ENCODE results near the gene SLC25A11.
"Not testable (repeated sequence)": the region's sequence is repeated elsewhere in the genome, so short reads cannot be mapped to it uniquely, and the experiment has no call there.

Gene SLC25A11

DNA sequence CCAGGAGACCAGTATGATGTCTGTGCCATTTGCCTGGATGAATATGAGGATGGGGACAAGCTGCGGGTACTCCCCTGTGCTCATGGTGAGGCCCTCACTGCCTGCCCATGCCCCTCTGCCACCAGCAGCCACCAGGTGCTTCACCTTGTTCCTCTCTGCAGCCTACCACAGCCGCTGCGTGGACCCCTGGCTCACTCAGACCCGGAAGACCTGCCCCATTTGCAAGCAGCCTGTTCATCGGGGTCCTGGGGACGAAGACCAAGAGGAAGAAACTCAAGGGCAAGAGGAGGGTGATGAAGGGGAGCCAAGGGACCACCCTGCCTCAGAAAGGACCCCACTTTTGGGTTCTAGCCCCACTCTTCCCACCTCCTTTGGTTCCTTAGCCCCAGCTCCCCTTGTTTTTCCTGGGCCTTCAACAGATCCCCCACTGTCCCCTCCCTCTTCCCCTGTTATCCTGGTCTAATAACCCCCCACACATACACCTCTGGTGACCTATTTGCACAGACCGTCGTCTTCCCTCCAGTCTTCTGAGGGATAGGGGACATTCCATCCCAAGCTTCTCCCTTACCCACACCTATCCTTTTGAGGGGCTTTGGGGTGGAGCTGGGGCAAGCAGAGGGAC is 4.8 kb upstream of the SLC25A11 start:
- peak in 1 of 5 experiments; percentile 55 for DNase-seq

DNA sequence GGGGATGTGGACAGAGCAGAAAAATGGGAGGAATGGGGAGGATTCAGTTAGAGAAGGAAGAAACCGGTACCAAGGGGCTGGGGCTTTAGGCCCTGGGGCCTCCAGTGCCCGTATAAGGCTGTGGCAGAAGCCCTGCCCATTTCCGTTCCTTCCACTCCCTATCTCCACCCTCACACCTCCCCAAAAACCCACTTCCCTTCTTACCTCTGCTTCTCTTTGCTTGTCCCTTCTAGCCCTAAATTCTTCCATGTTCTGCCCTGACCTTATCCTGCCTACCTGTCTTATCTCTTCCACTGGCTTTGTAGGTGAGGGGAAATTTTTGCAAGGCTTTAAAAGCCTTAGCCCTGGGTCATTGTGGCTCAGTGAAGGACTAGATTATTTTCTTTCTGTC is 4.3 kb upstream of the SLC25A11 start:
- peak in 3 of 5 experiments; percentile 47 to 90 (median 62) for DNase-seq

DNA sequence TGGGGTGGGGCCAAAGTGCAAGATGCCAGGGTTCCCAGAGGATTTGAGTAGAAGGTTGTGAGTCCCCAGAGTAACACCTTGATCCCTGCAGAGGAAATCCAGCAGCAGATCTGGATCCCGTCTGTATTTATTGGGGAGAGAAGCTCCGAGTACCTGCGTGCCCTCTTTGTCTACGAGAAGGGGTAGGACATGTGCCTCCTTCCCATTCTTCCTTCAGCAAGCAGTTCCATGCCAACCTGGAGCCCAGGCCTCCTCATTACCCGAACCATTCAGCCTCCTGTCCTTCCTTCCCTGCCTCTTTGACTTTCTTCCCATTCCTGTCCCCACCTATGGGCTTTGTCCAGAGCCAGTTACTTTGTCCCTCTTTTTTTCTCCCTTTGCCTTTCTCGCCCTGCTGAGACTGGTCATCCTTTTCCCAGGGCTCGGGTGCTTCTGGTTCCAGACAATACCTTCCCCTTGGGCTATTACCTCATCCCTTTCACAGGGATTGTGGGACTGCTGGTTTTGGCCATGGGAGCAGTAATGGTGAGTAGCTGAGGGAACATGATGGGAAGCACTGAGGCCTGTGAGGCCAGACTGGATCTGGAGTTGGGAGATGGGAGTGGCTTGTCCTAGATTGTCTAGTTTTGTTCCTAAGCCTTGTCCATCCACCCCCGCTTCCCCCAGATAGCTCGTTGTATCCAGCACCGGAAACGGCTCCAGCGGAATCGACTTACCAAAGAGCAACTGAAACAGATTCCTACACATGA is 3.1 kb upstream of the SLC25A11 start:
- no peak for DNase-seq

DNA sequence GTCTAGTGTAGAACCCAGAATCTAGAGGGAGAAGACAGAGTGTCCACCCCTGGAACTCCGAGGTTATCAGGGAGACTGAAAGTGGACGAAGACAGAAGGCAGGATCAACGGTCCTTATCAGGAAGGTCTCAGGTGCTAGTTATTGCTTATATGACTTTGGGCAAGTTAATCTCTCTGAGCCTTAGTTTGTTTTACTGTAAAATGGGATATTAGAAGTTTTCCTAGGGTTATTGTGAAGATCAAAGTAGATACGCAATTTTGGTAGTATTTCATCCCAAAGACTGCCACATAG is 1.4 kb upstream of the SLC25A11 start:
- DNase-seq: no peak

DNA sequence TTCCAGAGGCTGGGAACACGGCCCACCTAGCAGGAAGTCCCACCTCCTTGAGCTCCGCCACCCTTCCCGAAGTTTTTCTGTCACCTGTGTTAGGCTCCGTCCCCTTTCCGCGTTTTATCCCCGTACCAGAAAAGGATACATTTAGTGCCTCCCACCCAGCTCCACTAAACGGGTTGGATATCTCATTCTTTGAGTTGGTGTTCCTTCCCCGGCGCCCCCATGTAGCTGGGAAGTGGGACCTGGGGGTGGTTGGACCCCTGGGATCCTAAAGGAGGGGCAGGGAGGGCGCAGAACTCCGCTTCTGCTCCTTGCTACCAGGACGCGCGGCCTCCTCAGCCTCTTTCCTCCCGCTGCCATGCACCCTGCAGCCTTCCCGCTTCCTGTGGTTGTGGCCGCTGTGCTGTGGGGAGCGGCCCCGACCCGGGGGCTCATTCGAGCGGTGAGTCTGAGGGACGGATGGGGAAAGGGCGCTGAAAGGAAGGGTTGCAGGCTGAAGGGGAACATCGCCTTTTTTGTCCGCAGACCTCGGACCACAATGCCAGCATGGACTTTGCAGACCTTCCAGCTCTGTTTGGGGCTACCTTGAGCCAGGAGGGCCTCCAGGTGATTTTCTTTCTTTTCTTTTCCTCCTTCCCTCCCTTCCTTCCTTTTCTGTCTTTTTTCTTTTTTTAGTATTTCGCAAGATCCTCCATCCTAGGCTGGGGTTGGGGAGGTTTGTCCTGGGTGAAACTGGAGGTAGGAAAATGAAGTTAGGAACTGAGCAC is 891 bp upstream of the SLC25A11 start:
- peak in 3 of 5 experiments; percentile 36 to 70 (median 43) for DNase-seq

DNA sequence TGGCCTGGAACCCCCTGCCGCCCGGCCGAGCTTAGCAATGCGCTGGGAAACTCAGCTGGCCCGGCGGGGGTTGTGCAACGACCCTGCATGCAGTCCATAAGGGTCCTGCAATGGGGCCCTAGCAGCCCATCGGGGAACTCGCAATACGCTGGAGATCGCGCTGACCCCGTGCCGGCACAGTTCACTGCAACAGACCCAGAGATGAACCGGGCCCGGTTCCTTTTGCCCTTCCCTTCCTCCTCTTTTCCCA is 375 bp downstream of the SLC25A11 start:
- DNase-seq: no peak

DNA sequence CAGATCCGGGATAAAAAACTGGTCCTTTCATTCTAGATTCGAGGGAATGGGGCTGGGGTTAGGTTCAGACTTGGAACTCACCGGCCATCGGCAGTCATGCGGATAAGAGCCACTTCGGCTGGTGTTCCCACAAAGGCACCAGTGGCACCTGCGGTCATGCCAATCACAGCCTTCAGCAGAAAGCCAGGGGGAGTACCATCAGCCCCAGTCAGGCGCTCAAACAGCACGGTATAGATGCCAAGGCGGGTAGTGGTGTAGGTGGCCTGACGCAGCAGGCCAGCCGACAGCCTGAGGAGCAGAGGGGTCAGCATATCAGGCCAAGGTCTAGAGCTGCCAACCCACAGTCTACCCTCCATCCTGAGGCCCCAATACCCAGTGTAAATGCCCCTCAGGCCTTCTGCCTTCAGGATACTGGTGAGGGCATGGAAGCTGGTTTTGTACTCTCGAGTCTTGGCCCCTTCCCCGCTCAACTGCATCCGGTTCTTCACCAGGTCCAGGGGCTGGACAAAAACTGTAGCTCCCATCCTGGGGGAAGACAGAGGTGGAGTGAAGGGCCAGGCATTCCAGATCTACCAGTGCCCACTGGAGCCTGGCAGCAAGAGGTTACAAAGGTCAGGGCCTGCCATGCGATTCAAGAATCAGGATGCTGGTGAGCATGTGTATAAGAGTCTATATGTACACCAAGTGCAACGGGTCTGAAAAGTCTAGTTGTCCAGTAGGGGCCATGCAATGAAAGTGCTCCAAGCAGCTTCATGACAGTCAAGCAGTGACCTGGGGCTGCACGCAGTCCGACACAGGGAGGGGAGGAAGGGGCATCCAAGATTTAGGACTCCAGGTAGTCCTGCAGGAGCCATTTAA is 929 bp downstream of the SLC25A11 start:
- DNase-seq: no peak

DNA sequence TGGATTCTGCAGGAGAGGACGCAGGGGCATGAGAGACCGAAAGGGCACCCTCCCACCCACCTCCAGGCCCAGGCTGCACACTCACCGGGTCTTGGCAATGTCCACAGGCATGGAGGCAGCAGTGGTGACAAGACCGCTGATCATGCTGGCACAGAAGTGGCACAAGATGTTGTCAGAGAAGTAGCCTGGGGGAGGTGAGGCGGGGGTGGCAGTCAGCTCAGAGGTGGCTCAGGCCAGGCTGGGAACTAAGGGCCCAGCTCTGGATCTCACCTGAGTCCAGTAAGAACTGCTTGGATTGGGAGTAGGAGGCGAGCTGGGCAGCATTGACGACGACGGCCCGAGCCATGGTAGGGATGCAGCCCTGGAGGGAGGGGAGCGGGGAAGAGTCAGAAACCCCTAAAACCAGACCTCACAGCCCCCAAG is 1.8 kb downstream of the SLC25A11 start:
- no peak for DNase-seq

DNA sequence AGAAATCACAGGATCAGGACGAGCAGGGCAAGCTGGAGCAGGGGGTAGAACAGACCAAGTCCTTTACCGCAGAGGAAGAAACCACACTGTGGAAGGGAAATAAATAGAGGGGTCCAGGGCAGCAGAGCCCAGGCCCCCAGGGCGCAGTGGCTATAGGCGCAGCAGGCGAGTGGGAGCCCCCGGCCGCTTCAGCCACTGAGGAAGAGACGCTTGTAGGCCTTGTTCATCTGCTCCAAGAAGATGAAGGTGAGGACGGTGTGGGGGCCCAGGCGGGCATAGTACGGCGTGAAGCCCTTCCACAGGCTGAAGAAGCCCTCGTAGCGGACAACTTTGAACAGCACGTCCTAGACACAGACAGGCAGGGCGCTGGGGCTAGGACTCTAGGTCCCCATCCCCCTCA is 2.3 kb downstream of the SLC25A11 start:
- no peak for DNase-seq

DNA sequence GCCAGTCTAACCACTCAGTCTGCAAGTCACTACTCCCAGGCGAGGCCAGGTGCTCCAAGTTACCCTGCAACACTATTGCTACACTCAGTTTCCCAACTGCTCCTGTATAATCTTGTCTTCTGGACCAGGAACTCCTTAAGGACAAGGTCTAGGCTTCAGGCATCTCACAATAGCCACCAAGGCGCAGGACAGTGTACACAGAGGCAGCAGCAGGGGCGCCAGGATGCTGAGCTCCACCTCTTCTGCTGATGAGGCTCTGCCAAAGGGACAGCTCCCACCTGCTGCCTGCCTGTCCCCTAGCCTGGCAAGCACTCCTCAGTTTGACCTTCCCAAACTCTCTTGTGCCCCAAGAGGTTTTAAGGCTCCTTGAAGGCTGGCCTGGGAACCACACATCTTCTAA is 3.4 kb downstream of the SLC25A11 start:
- no peak for DNase-seq

DNA sequence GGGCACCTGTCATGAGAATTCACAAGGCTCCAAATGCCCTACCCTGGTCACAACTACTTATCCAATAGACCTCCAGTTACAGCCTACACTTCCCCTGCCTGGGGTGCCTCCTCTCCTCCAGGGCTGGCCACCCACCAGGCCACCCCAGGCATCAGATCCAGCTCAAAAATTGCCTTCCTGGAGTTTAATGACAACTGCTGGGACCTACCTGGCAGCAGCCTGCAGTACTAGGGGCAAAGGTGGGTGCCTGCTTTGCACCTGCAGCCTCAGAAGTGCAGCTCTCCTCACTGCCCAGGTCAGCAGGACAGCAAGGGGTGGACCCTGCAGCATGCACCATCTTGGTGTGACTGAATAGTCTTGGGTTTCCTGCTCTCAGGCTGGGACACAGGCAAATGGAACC is 4.2 kb downstream of the SLC25A11 start:
- DNase-seq: no peak

DNA sequence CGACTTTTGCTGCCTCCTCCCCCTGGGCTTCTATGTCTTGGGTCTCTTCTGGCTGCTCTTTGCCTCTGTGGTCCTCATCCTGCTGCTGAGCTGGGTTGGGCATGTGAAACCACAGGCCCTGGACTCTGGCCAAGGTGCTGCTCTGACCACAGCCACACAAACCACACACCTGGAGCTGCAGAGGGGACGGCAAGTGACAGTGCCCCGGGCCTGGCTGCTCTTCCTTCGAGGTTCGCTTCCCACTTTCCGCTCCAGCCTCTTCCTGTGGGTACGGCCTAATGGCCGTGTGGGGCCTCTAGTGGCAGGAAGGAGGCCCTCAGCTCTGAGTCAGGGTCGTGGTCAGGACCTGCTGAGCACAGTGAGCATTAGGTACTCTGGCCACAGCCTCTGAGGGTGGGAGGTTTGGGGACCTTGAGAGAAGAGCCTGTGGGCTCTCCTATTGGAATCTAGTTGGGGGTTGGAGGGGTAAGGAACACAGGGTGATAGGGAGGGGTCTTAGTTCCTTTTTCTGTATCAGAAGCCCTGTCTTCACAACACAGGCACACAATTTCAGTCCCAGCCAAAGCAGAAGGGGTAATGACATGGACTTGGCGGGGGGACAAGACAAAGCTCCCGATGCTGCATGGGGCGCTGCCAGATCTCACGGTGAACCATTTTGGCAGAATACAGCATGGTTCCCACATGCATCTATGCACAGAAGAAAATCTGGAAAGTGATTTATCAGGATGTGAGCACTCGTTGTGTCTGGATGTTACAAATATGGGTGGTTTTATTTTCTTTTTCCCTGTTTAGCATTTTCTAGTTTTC is 5.5 kb downstream of the SLC25A11 start:
- peak in 1 of 5 experiments; percentile 20 for DNase-seq

DNA sequence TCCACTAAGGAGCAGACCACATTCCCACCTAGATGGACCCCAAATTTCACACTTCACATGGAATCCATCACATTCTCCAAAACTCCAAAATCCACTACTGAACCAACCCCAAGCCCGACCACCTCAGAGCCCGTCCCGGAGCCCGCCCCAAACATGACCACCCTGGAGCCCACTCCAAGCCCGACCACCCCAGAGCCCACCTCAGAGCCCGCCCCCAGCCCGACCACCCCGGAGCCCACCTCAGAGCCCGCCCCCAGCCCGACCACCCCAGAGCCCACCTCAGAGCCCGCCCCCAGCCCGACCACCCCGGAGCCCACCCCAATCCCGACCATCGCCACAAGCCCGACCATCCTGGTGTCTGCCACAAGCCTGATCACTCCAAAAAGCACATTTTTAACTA is 6.2 kb downstream of the SLC25A11 start:
- DNase-seq: no peak

DNA sequence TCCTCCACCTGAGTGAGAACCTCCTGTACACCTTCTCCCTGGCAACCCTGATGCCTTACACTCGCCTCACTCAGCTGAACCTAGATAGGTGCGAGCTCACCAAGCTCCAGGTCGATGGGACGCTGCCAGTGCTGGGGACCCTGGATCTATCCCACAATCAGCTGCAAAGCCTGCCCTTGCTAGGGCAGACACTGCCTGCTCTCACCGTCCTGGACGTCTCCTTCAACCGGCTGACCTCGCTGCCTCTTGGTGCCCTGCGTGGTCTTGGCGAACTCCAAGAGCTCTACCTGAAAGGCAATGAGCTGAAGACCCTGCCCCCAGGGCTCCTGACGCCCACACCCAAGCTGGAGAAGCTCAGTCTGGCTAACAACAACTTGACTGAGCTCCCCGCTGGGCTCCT is 7.1 kb downstream of the SLC25A11 start:
- DNase-seq: no peak

DNA sequence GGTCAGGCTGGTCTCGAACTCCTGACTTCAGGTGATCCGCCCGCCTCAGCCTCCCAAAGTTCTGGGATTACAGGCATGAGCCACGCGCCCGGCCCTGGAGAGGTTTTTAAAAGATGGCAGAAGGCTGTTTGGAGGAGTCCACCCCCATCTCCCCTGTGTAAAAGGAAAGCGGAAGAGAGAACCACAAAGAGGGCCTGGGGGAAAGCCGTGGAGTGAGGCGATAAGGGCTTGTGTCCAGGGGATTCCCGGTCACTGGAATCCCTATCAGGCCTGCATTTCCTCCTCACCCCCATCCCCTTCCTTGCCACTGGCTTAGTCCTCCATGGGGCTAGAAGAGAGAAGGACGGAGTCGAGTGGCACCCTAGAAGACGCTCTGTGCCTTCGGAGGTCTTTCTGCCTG is 7.9 kb downstream of the SLC25A11 start, which contains the start of gene GP1BA:
Gene GP1BA, plus strand, starts transcription at position 315 of the 400 bp plus-strand sequence. CDS start 328 bp downstream, outside the sequence.
- DNase-seq: no peak

DNA sequence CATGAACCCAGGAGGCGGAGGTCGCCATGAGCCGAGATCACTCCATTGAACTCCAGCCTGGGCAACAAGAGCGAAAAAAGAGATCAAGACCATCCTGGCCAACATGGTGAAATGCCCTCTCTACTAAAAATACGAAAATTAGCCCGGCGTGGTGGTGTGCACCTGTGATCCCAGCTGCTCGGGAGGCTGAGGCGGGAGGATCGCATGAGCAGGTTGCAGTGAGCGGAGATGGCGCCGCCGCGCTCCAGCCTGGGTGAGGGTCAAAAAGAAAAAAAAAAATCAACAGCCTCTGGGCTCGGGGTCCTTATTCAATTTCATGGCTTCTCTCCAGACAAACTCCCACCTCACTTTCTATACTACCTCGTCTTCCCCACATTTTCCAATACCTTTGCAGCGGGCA is 11.0 kb downstream of the SLC25A11 start:
- DNase-seq: no peak

DNA sequence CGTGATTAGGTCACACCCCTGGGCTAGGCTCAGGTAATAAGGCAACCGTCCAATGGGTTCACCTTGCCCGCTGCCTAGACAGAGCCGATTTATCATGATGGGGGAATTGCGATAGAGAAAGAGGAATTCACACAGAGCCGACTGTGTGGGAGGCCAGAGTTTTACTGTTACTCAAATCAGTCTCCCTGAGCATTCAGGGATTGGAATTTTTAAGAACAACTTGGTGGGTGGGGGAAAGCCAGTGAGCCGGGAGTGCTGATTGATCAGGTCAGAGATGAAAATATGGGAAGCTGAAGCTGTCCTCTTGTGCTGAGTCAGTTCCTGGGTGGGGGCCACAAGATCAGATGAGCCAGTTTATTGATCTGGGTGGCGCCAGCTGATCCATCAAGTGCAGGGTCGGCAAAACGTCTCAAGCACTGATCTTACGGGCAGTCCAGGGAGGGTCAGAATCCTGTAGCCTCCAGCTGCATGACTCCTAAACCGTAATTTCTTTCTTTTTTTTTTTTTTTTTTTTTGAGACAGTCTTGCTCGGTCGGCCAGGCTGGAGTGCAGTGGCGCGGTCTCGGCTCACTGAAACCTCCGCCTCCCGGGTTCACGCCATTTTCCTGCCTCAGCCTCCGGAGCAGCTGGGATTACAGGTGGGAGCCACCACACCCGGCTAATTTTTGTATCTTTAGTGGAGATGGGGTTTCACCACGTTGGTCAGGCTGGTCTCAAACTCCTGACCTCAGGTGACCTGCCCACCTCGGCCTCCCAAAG is 13.1 kb downstream of the SLC25A11 start:
- not testable (repeated sequence) for DNase-seq

DNA sequence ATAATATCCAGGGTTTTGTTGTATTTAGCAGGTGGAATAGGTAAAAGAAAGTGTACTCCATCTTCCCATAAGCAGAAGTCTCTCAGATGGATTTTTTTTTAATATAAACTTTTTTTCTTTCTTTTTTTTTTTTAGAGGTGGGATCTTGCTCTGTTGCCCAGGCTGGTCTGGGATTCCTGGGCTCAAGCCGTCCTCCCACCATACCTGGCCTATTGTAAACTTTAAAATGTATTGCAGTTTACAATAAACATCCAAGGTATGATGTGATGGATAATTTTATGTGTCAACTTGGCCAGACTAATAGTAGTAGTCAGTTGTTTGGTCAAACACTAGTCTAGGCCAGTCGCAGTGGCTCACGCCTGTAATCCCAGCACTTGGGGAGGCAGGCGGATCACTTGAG is 18.5 kb downstream of the SLC25A11 start:
- no peak for DNase-seq

DNA sequence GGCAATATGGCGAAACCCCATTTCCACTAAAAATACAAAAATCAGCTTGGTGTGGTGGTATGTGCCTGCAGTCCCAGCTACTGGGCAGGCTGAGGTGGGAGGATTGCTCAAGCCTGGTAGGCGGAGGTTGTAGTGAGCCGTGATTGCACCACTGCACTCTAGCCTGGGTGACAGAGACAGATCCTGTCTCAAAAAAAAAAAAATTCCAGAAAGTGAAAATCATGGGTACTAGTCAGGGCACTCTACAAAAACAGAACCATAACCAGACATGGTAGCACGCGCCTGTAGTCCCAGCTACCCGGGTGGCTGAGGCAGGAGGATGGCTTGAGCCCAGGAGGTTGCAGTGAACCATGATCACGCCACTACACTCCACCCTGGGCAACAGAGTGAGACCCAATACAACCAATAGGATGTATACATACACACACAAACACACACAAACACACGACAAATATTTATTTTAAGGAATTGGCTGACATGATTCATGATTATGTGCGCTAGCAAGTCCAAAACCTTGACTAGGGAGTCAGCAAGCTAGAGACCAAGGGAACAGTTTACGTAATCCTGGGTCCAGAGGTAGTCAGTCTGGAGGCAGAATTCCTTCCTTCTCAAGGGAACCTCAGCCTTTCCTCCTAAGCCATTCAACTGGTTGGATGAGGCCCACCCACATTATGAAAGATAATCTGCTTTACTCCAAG is 19.3 kb downstream of the SLC25A11 start:
- no peak for DNase-seq

DNA sequence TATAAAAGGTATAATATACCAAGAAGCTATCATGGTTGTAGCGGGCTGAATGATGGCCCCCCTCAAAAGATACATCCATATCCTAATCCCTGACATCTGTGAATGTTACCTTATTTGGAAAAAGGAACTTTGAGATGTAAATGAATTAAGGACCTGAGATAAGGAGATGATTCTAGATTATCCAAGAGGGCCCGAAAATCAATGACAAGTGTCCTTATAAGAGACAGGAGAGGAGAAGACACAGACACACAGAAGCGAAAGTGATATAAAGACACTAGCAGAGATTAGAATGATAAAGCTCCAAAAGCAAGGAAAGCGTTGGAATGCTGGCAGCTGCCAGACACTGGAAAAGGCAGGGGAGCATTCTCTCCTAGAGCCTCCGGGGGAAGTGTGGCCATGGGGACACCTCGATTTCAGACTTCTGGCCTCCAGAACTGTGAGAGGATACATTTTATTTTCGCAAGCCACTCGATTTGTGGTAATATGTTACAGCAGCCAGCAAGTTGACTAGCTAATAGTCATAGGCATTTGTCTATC is 20.3 kb downstream of the SLC25A11 start:
- no peak for DNase-seq

DNA sequence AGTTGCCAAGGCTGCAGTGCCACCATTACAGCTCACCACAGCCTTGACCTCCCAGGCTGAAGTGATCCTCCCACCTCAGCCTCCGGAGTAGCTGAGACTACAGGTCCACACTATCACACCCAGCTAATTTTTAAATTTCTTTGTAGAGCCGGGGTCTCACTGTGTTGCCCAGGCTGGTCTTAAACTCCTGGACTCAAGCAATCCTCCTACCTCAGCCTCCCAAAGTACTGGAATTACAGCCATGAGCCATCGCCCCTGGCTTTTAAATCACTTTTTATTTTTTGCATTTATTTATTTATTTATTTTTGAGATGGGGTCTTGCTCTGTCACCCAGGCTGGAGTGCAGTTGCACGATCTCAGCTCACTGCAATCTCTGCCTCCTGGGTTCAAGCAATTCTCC is 25.3 kb downstream of the SLC25A11 start:
- DNase-seq: not testable (repeated sequence)
